HEK293T (cell line): Measurements from ENCODE around the gene TRIM17.

ENCODE experiments used
- CTCF ChIA-PET: fragments of 350-600 bp; formaldehyde crosslinking; extraction: SDS; loops from one replicate; lab custom pipeline; 2021; ENCODE audit warnings: antibody characterized with exemption, inconsistent platforms; lab: Yijun Ruan, JAX
- POLR2A ChIA-PET: fragments of 350-600 bp; formaldehyde crosslinking; extraction: SDS; loops from one replicate; lab custom pipeline; 2020; ENCODE audit warnings: antibody characterized with exemption, inconsistent platforms; lab: Yijun Ruan, JAX
- DNase-seq: peaks from one replicate; pipeline ENCODE4 v3.0.0; 2012; ENCODE audit warnings: mixed read lengths; ENCODE audit errors: extremely low spot score
- ARNT ChIP-seq: fragments of 450-650 bp; IDR thresholded peaks from 2 replicates; pipeline ENCODE4 v1.6.1; 2017; ENCODE audit warnings: mild to moderate bottlenecking
- BHLHE40 ChIP-seq: fragments of 450-650 bp; IDR thresholded peaks from 2 replicates; pipeline ENCODE4 v1.6.1; 2016; ENCODE audit warnings: mild to moderate bottlenecking, moderate library complexity, borderline replicate concordance
- CTBP1 ChIP-seq: fragments of 450-650 bp; IDR thresholded peaks from 2 replicates; pipeline ENCODE4 v1.6.1; 2016; ENCODE audit warnings: borderline replicate concordance
- ELF4 ChIP-seq: fragments of 450-650 bp; IDR thresholded peaks from 2 replicates; pipeline ENCODE4 v1.6.1; 2017; ENCODE audit warnings: antibody characterized with exemption
- FOXA1 ChIP-seq: fragments of 450-650 bp; IDR thresholded peaks from 2 replicates; pipeline ENCODE4 v1.6.1; 2016; ENCODE audit warnings: mild to moderate bottlenecking
- FOXK2 ChIP-seq: fragments of 450-650 bp; IDR thresholded peaks from 2 replicates; pipeline ENCODE4 v1.6.1; 2016; ENCODE audit warnings: mild to moderate bottlenecking
- FOXM1 ChIP-seq: fragments of 450-650 bp; IDR thresholded peaks from 2 replicates; pipeline ENCODE4 v1.6.1; 2017; ENCODE audit warnings: mild to moderate bottlenecking, borderline replicate concordance
- HDGF ChIP-seq: fragments of 450-650 bp; IDR thresholded peaks from 2 replicates; pipeline ENCODE4 v1.6.1; 2017; ENCODE audit warnings: antibody characterized with exemption, borderline replicate concordance
- L3MBTL2 ChIP-seq: fragments of 450-650 bp; conservative IDR thresholded peaks from 2 replicates; pipeline ENCODE4 v1.6.1; 2016; ENCODE audit warnings: mild to moderate bottlenecking
- LEF1 ChIP-seq: fragments of 450-650 bp; IDR thresholded peaks from 2 replicates; pipeline ENCODE4 v1.6.1; 2017; ENCODE audit warnings: mild to moderate bottlenecking, borderline replicate concordance
- NFRKB ChIP-seq: fragments of 450-650 bp; IDR thresholded peaks from 2 replicates; pipeline ENCODE4 v1.6.1; 2016; ENCODE audit warnings: mild to moderate bottlenecking, moderate library complexity
- SP1 ChIP-seq: fragments of 450-650 bp; IDR thresholded peaks from 2 replicates; pipeline ENCODE4 v1.6.1; 2017
- SUZ12 ChIP-seq: fragments of 450-650 bp; IDR thresholded peaks from 2 replicates; pipeline ENCODE4 v1.6.1; 2016; ENCODE audit warnings: mild to moderate bottlenecking
- TARDBP ChIP-seq: fragments of 450-650 bp; IDR thresholded peaks from 2 replicates; pipeline ENCODE4 v1.6.1; 2016
- ZNF384 ChIP-seq: fragments of 450-650 bp; IDR thresholded peaks from 2 replicates; pipeline ENCODE4 v1.6.1; 2016
- TF ChIP-seq, protein P1 (sequence below): fragments of 450-650 bp; IDR thresholded peaks from 2 replicates; pipeline ENCODE4 v1.6.1; 2016

Gene TRIM17

DNA sequence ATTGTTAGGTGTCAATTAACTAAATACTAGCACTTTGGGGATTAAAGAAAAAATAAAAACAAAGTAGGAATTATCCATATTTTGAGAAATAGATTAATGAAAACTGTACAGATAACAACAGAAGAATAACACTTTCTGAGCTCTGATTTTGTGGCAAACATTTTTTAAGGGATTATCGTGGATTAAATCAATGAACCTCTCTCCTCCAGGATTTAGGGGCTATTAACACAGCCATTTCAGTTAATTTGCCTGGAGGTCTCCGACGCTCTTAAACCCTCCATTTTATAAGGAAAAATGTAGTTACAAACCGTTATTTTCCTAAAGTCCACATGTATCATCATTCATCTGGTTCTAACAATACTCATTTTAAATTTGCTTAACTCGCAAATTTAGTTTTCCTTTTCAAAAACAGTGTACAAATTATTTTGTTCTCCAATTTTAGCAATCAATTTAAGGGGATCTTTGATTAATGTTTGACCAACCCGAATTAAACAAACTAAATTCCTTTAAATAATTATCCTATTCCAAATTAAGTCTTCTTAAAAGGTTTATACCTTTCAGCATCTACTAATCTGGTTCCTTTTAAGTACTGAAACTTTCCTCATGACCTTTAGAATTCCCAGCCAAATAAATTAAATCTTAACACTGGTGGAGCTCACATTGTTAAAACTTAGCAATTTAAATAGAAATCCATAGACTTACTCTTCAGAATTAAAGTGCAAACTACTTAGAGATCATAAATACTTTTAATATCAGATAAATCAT is 39.8 kb upstream of the TRIM17 start:
- TF ChIP-seq L3MBTL2 (no peak), BHLHE40 (no peak; the same call in 1 of the 2 replicates), FOXK2 (peak; percentile 23; the same call in 1 of the 2 replicates), ZNF384 (no peak), SP1 (no peak), CTBP1 (no peak)
- ChIA-PET CTCF (interaction anchor here (0.6 to 1.5 kb wide), 4 partner anchors 16 to 32 kb away, joined by 3 to 4 read pairs (median 3); no protein-coding TSS in a partner anchor), POLR2A (interaction anchor here (1.0 to 4.2 kb wide), 9 partner anchors 12 to 79 kb away, joined by 3 to 38 read pairs (median 4); partner anchors contain the start of gene RNF187)
- DNase-seq, result no peak

DNA sequence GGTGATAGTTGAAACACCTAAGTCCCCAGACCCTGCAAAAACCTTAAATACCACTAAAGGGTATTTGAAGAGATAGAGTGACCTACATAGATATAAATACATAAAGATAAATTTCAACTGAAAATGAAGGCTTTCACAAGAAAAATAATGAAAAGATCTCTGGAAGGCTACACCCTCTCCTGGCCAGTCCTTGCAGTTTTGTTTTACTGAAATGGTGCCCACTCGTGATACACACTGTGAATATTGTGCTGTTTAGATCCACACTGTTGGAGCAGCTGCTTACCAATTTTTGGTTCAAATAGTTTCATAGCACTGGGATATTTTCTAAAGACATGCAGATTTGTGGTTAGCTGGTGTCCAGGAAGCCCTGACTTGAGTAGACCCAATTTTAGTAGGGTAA is 39.1 kb upstream of the TRIM17 start:
- ChIA-PET POLR2A (interaction anchor here (1.1 to 4.2 kb wide), 3 partner anchors 31 to 79 kb away, joined by 3 to 38 read pairs (median 3); partner anchors contain the start of gene RNF187), CTCF (interaction anchor here (0.6 to 1.5 kb wide), 3 partner anchors 16 to 31 kb away, joined by 3 to 4 read pairs (median 3); no protein-coding TSS in a partner anchor)
- TF ChIP-seq HDGF (no peak), FOXM1 (no peak), CTBP1 (no peak), NFRKB (no peak), ZNF384 (no peak), L3MBTL2 (no peak), FOXK2 (no peak), SP1 (no peak), TARDBP (no peak), FOXA1 (no peak), ARNT (no peak), LEF1 (no peak; the same call in 1 of the 2 replicates), SUZ12 (no peak), BHLHE40 (no peak), ELF4 (no peak)
- TF ChIP-seq, protein P1, sequence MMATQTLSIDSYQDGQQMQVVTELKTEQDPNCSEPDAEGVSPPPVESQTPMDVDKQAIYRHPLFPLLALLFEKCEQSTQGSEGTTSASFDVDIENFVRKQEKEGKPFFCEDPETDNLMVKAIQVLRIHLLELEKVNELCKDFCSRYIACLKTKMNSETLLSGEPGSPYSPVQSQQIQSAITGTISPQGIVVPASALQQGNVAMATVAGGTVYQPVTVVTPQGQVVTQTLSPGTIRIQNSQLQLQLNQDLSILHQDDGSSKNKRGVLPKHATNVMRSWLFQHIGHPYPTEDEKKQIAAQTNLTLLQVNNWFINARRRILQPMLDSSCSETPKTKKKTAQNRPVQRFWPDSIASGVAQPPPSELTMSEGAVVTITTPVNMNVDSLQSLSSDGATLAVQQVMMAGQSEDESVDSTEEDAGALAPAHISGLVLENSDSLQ, result no peak
- DNase-seq, result no peak

DNA sequence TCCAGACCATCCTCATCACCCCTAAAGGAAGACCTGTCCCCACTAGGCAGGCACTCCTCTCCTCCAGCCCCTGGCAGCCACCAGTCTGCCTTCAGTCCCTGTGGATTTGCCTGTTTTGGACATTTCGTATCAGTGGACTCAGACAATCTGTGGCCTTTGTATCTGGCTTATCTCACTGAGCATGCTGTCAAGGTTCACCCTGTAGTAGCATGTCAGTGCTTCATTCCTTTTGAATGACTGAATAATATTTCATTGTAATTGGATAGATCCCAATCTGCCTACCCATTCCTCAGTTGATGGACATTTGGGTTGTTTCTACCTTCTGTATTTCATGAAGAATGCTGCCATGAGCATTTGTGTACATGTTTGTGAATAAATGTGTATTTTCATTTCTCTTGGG is 37.6 kb upstream of the TRIM17 start:
- TF ChIP-seq TARDBP (no peak), ARNT (no peak)
- DNase-seq, result no peak
- ChIA-PET POLR2A (no interaction called here), CTCF (no interaction called here)

DNA sequence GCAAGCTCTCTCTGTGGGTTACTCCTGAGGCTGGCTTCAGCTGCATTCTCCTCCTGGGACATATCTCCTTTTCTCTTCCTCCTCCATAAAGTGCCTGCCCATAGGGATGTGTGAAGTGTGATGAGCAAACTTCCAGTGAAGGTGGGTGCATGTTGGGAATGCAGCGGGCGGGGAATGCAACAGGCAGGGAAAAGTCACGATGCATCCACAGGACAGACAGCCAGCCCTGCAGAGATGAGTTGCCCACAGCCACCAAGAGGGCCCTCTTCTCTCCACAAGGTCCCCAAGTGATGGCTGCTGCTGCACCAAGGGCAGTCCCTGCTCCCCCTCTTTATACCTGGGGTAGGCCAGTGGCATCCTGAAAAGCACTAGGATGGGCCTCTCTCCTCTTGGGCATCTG is 37.0 kb upstream of the TRIM17 start:
- DNase-seq, result no peak
- ChIA-PET CTCF (no interaction called here), POLR2A (no interaction called here)
- no peak for TF ChIP-seq L3MBTL2

DNA sequence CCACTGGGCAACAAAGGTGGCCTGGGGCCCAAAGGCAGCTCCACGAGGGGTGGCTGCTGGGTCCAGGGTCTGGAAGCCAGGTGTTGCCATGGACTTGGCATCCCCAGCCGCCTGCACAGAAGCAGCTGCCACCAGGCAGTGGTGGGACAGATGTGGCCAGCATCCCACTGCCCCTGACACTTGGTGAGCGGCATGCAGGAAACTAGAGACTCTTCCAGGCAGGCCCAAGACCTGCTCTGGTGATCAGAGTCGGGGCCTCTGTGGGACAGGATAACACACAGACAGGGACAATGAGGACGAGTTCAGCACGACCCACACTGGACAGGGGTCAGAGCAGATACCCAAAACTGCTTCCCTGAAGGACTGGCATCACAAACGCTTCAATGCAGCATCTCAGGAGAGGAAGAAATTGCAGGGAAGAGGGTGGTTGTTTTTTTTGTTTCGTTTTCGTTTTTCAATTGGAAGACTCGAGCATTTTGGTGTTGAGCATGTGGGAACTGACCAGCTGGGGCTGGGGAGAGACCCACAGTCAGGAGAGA is 36.4 kb upstream of the TRIM17 start:
- POLR2A ChIA-PET, result no interaction called here
- CTCF ChIA-PET, result no interaction called here
- no peak for DNase-seq
- TF ChIP-seq ZNF384, result no peak
- TF ChIP-seq BHLHE40, result no peak
- TF ChIP-seq NFRKB, result no peak
- no peak for TF ChIP-seq L3MBTL2
- TF ChIP-seq CTBP1, result no peak
- TF ChIP-seq, protein P1, result no peak
- TF ChIP-seq TARDBP, result no peak
- no peak for TF ChIP-seq FOXA1
- no peak for TF ChIP-seq HDGF
- TF ChIP-seq ARNT, result no peak
- TF ChIP-seq ELF4, result no peak

DNA sequence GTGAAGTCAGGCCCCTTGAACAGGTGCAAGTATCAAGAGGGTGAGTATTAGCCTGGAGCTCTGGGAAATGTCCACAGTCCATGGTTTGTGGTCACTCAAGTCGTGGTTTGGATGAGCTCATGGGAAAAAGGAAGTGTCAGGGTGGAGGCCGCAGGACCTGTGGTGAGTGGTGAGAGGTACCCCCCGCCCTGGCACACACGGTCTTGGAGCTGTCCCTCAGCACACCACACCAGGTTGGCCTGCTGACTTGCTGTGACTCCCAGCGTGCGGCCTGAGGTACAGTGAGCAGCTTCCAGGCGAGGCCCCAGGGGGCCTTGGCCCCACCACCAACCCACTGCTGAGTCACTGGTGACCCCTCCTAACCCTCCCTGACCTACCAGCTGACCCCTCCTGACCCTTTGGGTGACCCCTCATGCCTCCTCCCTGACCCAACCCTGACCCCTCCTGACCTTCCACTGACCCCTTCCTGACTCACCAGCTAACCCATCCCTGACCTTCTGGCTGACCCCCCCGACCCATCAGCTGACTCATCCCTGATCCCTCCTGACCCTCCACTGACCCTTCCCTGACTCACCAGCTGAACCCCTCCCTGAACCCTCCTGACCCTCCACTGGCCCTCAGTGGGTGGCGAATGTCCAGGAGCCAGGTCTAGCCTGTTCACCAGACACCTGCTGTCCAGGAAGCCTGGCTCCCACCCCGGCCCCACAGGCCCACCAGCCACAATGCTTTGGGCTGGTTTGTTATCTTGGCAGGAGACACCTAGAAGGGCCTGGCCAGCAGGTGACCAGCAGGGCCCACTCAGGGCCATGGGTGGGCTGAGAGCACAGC is 35.7 kb upstream of the TRIM17 start:
- DNase-seq, result no peak
- CTCF ChIA-PET, result no interaction called here
- POLR2A ChIA-PET, result no interaction called here
- TF ChIP-seq, protein P1, result no peak
- TF ChIP-seq CTBP1 (no peak), L3MBTL2 (no peak), HDGF (no peak), SP1 (no peak)
